Measurements from ENCODE around the gene ZNF268. TPM values are rescaled to one million over a fixed set of nuclear protein-coding genes. Genes with fewer than 3 reads are reported as not detected.

Gene ZNF268
- polyA plus RNA-seq (ENCODE audit: insufficient read length in 3 of 3): 10 to 100 TPM; 28.8 to 34.9 (median 32.7) TPM
- long read RNA-seq, donor 1, full-length matches to known transcripts: 6 of 6 reads
- long read RNA-seq, donor 1, partial matches to known transcripts: 0 of 6 reads
- long read RNA-seq, donor 1, other reads (novel, unspliced or antisense): 0 of 6 reads
- long read RNA-seq, donor 2, partial matches to known transcripts: 0 of 2 reads
- long read RNA-seq, donor 2, other reads (novel, unspliced or antisense): 0 of 2 reads
- long read RNA-seq, donor 3, full-length matches to known transcripts: 12 of 12 reads
- long read RNA-seq, donor 3, partial matches to known transcripts: 0 of 12 reads
- long read RNA-seq, donor 3, other reads (novel, unspliced or antisense): 0 of 12 reads
- long read RNA-seq, donor 4, full-length matches to known transcripts: 11 of 11 reads
- long read RNA-seq, donor 4, partial matches to known transcripts: 0 of 11 reads
- long read RNA-seq, donor 4, other reads (novel, unspliced or antisense): 0 of 11 reads
- long read RNA-seq, donor 5: 0 reads
- long read RNA-seq, donor 6, full-length matches to known transcripts: 8 of 8 reads
- long read RNA-seq, donor 6, partial matches to known transcripts: 0 of 8 reads
- long read RNA-seq, donor 6, other reads (novel, unspliced or antisense): 0 of 8 reads
- long read RNA-seq, donor 7, full-length matches to known transcripts: 6 of 6 reads
- long read RNA-seq, donor 7, partial matches to known transcripts: 0 of 6 reads
- long read RNA-seq, donor 7, other reads (novel, unspliced or antisense): 0 of 6 reads
- long read RNA-seq, donor 8, full-length matches to known transcripts: 6 of 6 reads
- long read RNA-seq, donor 8, partial matches to known transcripts: 0 of 6 reads
- long read RNA-seq, donor 8, other reads (novel, unspliced or antisense): 0 of 6 reads
- long read RNA-seq, donor 9, full-length matches to known transcripts: 6 of 6 reads
- long read RNA-seq, donor 9, partial matches to known transcripts: 0 of 6 reads
- long read RNA-seq, donor 9, other reads (novel, unspliced or antisense): 0 of 6 reads
- long read RNA-seq, donor 10, full-length matches to known transcripts: 10 of 10 reads
- long read RNA-seq, donor 10, partial matches to known transcripts: 0 of 10 reads
- long read RNA-seq, donor 10, other reads (novel, unspliced or antisense): 0 of 10 reads
- long read RNA-seq, donor 11, partial matches to known transcripts: 0 of 3 reads
- long read RNA-seq, donor 11, other reads (novel, unspliced or antisense): 0 of 3 reads
- long read RNA-seq, donor 12, full-length matches to known transcripts: 3 of 3 reads
- long read RNA-seq, donor 12, partial matches to known transcripts: 0 of 3 reads
- long read RNA-seq, donor 12, other reads (novel, unspliced or antisense): 0 of 3 reads
- long read RNA-seq, donor 13: 0 reads
- long read RNA-seq, donor 14, full-length matches to known transcripts: 3 of 3 reads
- long read RNA-seq, donor 14, partial matches to known transcripts: 0 of 3 reads
- long read RNA-seq, donor 14, other reads (novel, unspliced or antisense): 0 of 3 reads
- long read RNA-seq, donor 15, full-length matches to known transcripts: 6 of 6 reads
- long read RNA-seq, donor 15, partial matches to known transcripts: 0 of 6 reads
- long read RNA-seq, donor 15, other reads (novel, unspliced or antisense): 0 of 6 reads
- long read RNA-seq, donor 16, full-length matches to known transcripts: 15 of 15 reads
- long read RNA-seq, donor 16, partial matches to known transcripts: 0 of 15 reads
- long read RNA-seq, donor 16, other reads (novel, unspliced or antisense): 0 of 15 reads

DNA sequence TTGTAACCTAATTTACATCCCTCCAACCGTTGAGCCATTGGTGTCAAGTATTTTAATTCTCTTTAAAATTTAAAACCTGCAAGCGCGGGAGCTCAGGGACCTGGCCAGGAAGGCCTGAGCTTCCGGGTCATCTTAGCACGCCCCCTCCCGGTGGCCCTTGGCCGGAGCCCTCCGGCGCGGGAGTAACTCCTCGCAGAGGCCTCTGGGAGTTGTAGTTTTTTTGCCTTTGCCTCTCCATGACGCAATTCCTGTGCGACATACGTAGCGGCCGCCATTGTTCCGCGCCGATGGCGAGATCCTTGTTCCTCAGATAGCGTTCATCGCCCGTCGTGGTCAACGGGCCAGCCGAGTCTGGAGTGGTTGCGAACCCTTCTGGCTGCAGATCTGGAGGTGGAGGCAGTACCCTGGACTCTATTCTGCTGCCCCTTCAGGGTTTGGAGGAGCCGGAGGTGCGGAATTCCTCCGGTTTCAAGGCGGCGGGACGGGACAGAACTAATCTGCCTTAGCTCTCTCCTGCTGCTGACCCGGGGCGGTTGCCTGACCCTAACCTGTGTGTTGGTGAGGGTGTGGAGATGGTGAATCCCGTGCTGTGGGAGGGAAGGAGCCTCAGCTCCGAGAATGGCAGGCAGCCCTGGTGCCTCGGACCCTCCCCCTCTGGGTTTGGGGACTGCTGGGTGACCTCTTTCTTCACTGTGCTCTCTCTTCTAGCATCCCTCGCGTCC lies at the start of gene ZNF268:
Gene ZNF268, plus strand, starts transcription at position 258 of the 722 bp plus-strand sequence. CDS start 503 bp downstream, outside the sequence.
- peak; percentile 84 to 95 (median 90) for DNase-seq (ENCODE audit: extremely low read depth in 1 of 11, low read depth in 9 of 11, low spot score in 4 of 11)

DNA sequence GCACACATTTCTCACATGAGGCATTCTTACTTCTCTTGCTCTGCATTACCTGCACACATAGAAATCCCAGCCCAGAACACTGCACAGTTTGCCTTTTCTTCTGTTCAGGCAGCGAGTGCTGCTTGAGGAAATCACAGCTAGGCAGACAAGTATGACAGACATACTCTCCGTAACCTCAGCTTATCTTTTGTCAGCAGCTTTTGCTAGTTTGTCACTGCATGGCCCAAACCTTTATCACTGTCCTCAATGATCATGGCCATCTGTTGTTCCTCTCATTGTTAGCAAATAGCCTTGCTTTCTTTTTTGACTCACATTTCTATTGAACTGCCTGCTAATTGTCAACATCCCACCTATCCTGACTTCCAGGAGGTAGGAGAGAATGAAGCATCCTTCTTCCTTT lies 45.5 kb upstream of the ZNF268 start:
- DNase-seq (ENCODE audit: extremely low read depth in 1 of 11, low read depth in 9 of 11, low spot score in 4 of 11): no peak

DNA sequence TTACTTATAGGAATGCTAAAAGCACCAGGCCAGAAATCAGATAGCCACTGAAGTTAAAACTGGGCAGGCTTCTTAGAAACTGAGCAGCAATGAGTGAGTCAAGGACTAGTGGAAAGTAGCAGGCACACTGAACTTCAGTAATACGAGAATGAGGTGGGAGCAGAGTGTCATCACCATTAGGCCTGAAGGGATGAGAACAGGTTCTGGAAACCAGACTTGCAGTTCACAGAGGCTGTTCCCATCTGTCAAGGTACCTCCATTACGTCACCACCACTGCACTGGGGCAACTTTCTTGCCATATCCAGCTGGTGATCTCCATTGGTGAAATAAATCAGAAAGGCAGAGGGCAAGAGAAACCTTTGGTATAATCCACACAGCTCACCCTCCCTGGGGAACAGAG lies 35.3 kb upstream of the ZNF268 start:
- DNase-seq (ENCODE audit: extremely low read depth in 1 of 11, low read depth in 9 of 11, low spot score in 4 of 11): no peak

DNA sequence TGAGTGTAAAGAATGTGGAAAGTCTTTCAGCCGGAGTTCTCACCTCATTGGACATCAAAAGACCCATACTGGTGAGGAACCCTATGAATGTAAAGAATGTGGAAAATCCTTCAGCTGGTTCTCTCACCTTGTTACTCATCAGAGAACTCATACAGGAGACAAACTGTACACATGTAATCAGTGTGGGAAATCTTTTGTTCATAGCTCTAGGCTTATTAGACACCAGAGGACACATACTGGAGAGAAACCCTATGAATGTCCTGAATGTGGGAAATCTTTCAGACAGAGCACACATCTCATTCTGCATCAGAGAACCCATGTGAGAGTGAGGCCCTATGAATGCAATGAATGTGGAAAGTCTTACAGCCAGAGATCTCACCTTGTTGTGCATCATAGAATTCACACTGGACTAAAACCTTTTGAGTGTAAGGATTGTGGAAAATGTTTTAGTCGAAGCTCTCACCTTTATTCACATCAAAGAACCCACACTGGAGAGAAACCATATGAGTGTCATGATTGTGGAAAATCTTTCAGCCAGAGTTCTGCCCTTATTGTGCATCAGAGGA lies 25.1 kb upstream of the ZNF268 start:
- no peak for DNase-seq (ENCODE audit: extremely low read depth in 1 of 11, low read depth in 9 of 11, low spot score in 4 of 11)

DNA sequence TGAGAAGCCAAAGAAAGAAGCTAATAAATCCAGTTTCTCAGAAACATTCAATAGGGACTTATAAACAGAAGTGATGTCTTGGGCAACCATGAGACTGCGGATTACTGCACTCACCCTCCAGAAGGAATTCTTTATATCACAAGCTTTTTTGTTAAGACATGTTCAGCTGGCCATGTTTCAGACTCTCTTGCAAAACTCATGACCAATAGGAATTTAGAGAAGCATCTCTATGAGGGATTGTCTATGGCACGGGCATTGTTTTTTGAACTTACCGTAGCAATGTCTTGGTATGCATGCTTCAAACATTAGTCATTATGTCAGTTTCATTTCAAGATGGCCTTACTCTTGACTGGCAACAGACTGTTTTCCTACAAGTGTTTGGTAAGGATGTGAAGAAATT lies 15.5 kb upstream of the ZNF268 start:
- no peak for DNase-seq (ENCODE audit: extremely low read depth in 1 of 11, low read depth in 9 of 11, low spot score in 4 of 11)

DNA sequence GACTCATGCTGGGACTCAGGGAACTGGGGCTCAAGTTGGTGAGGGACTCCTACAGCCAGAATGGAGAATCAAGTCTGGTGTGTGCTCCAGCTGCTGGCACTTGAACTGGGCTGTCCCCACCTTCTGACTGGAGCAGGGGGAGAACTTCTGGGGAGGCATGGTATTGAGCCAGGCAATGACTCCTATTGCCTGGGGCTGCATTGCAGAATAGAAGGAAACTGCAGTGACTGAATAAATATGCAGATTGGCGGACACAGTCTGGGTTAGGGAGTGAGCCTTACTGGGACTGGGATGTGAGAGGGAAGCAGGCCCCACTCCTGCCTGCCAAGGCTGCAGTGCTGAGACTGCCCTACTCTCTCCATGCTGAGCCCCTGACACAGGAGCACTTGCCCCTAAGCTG lies 8.8 kb upstream of the ZNF268 start:
- no peak for DNase-seq (ENCODE audit: extremely low read depth in 1 of 11, low read depth in 9 of 11, low spot score in 4 of 11)

DNA sequence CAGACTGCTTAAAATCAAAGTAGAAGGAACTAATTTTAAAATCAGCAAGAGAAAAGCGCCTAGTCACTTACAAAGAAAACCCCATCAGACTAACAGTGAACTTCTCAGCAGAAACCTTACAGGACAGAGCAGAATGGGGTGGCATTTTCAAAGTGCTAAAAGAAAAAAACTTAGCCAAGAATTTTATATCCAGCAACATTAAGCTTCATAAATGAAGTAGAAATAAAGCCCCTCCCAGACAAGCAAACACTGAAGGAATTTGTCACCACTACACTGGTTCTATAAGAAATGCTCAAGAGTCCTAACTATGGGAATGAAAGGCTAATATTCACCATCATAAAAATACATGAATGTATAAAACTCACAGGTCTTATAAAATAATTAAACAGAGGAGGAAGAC lies 6.4 kb upstream of the ZNF268 start:
- no peak for DNase-seq (ENCODE audit: extremely low read depth in 1 of 11, low read depth in 9 of 11, low spot score in 4 of 11)

DNA sequence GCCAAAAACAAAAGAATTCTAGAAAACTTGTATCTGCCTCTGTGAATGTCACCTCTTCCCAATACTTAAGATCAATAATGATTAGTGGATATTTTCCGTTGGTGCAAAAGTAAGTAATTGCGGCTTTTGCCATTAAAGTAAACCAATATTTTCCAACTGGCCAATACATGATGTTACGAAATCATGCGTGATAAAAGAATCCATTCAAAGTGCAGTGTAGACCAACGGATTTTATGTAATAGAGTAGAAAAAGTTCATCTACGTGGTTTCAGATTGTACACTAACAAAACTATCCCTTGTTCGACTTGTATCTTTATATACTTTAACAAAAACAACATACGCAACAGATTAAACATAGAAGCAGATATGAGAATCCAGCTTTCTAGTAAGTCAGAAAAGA lies 626 bp upstream of the ZNF268 start:
- no peak for DNase-seq (ENCODE audit: extremely low read depth in 1 of 11, low read depth in 9 of 11, low spot score in 4 of 11)

DNA sequence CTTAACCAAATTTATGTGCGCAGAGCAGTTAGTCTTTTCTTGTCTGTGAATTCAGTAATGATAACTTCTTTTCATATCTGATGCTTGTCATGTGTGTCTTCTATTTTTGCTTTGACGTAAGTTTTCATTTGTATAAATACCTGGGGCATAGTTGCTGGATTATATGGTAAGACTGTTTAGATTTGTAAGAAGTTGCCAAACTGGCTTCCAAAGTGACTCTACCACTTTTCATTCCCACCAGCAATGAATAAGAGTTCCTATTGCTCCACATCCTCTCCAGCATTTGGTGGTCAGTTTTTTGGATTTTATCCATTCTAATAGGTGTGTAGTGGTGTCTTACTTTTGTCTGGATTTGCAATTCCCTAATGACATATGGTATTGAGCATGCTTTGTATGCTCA lies 8.9 kb downstream of the ZNF268 start:
- DNase-seq (ENCODE audit: extremely low read depth in 1 of 11, low read depth in 9 of 11, low spot score in 4 of 11): no peak

DNA sequence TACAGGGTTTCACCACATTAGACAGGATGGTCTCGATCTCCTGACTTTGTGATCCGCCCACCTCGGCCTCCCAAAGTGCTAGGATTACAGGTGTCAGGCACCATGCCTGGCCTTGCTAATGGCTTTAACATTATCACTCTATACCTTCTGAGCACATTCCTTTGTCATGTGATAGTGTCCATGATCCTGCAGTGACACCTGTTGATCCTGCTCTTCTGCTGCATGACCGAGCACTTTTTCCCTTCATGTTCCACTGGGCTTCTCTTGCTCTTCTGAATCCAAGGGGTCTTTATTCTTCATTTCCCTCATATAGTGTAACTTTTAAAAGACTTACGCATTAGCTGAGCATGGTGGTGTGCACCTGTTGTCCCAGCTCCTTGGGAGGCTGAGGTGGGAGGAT lies 11.6 kb downstream of the ZNF268 start:
- DNase-seq (ENCODE audit: extremely low read depth in 1 of 11, low read depth in 9 of 11, low spot score in 4 of 11): no peak

DNA sequence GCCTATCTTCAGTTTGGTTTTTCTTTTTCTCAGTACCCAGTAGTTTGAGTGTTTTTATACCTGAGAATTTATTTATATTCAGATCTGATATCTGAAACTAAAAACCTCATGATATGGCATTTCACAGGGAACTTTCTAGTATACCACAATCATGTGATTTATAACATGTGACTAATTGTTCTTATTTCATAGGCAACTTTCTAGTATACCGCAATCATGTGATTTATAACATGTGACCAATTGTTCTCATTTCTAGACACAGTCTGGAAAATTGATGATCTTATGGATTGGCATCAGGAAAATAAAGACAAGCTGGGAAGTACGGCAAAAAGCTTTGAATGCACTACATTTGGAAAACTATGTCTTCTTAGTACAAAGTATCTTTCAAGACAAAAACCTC lies 20.6 kb downstream of the ZNF268 start:
- no peak for DNase-seq (ENCODE audit: extremely low read depth in 1 of 11, low read depth in 9 of 11, low spot score in 4 of 11)

DNA sequence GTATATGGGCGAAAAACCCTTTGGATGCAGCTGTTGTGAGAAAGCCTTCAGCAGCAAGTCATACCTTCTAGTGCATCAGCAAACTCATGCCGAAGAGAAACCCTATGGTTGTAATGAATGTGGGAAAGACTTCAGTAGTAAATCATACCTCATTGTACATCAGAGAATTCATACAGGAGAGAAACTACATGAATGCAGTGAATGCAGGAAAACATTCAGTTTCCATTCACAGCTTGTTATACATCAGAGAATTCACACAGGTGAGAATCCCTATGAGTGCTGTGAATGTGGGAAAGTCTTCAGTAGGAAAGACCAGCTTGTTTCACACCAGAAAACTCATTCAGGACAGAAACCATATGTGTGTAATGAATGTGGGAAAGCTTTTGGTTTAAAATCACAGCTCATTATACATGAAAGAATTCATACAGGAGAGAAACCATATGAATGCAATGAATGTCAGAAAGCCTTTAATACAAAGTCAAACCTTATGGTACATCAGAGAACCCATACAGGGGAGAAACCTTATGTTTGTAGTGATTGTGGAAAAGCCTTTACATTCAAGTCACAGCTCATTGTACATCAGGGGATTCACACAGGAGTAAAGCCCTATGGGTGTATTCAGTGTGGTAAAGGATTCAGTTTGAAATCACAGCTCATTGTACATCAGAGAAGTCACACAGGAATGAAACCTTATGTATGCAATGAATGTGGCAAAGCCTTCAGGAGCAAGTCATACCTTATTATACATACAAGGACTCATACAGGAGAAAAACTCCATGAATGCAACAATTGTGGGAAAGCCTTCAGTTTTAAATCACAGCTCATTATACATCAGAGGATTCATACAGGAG lies 21.4 kb downstream of the ZNF268 start:
- no peak for DNase-seq (ENCODE audit: extremely low read depth in 1 of 11, low read depth in 9 of 11, low spot score in 4 of 11)

DNA sequence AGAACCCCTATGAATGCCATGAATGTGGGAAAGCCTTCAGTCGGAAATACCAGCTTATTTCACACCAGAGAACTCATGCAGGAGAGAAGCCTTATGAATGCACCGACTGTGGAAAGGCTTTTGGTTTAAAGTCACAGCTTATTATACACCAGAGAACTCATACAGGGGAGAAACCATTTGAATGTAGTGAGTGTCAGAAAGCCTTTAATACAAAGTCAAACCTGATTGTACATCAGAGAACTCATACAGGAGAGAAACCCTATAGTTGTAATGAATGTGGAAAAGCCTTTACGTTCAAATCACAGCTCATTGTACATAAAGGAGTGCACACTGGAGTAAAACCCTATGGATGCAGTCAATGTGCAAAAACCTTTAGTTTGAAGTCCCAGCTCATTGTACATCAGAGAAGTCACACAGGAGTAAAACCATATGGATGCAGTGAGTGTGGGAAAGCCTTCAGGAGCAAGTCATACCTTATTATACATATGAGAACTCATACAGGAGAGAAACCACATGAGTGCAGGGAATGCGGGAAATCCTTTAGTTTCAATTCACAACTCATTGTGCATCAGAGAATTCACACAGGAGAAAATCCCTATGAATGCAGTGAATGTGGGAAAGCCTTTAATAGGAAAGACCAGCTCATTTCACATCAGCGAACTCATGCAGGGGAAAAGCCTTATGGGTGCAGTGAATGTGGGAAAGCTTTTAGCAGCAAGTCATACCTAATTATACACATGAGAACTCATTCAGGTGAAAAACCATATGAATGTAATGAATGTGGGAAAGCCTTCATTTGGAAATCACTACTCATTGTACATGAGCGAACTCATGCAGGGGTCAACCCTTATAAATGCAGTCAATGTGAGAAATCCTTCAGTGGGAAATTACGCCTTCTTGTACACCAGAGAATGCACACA lies 22.3 kb downstream of the ZNF268 start:
- no peak for DNase-seq (ENCODE audit: extremely low read depth in 1 of 11, low read depth in 9 of 11, low spot score in 4 of 11)

DNA sequence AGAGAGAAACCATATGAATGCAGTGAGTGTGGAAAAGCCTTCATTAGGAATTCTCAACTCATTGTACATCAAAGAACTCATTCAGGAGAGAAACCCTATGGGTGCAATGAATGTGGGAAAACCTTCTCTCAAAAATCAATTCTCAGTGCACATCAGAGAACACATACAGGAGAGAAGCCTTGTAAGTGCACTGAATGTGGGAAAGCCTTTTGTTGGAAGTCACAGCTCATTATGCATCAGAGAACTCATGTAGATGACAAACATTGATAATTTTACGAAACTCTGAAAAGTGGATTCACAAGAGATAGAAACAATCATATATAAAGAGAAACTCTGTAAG lies 22.9 kb downstream of the ZNF268 start:
- no peak for DNase-seq (ENCODE audit: extremely low read depth in 1 of 11, low read depth in 9 of 11, low spot score in 4 of 11)

DNA sequence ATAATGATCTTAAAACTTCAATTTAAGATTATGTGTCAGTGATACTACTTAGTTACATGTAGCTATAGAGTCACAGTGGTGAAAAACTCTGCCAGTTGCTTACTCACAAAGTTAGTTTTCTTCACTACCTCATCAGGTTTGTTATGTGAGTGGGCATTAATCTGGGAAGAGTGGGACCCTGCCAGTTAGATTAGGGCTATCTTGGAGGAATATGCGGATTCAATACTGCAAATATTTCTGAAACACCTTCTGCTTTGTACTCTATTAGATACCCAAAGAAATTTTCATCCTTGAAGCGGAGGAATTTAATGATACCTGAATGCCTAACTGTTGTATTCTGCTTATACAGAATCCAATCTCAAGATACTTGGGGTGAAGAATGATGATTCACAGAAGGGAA lies 25.1 kb downstream of the ZNF268 start:
- DNase-seq (ENCODE audit: extremely low read depth in 1 of 11, low read depth in 9 of 11, low spot score in 4 of 11): no peak

DNA sequence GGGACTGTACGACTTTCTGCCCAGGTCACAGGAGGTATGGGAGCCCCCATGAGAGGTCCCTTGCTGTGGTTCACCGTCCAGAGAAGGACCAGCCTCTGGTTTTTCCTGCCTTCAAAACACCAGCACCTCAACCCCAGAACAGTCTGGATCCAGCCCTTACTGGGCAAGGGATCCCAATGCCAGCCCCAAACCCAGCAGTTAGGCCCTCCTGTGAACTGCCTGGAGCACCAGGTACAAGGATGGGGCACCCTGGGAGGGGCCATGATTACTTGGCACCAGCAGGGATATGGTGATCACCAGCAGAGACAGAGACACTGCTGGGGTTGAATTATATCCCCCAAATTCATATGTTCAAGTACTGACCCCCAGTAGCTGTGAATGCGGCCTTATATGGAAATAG lies 34.4 kb downstream of the ZNF268 start:
- no peak for DNase-seq (ENCODE audit: extremely low read depth in 1 of 11, low read depth in 9 of 11, low spot score in 4 of 11)
